CD4-positive, CD25-positive, alpha-beta regulatory T cell (primary cell): ENCODE data around the gene RAB1B. TPM values are rescaled to one million over a fixed set of nuclear protein-coding genes. Genes with fewer than 3 reads are reported as not detected.

Experiments used
- ATAC-seq, 2 donors: fragments of 150-1000 bp; cut with Tn5 transposase; one replicate each; pipeline ENCODE4 v1.10.0; 2021; ENCODE audit warnings: low read depth in 2 of 2, moderate number of reproducible peaks in 2 of 2, moderate library complexity in 1 of 2
- DNase-seq, 3 donors: peaks; one replicate each; pipeline versions ENCODE4 v3.0.0 to v3.0.0-alpha.2; 2012 to 2022; ENCODE audit warnings: mixed read lengths in 1 of 3
- H3K27ac ChIP-seq: one replicate; pipeline ENCODE4 v1.7.0; 2013; ENCODE audit warnings: mild to moderate bottlenecking, low read length; ENCODE audit not compliant: insufficient read depth, poor library complexity, severe bottlenecking
- H3K27me3 ChIP-seq: one replicate; pipeline ENCODE4 v1.7.0; 2013; ENCODE audit warnings: low read length; ENCODE audit not compliant: control insufficient read depth, insufficient read depth
- H3K36me3 ChIP-seq: one replicate; pipeline ENCODE4 v1.7.0; 2013; ENCODE audit warnings: mild to moderate bottlenecking, low read length, moderate library complexity; ENCODE audit not compliant: control insufficient read depth, insufficient read depth
- H3K4me1 ChIP-seq: 2 replicates; pipeline ENCODE4 v1.7.0; 2013; ENCODE audit warnings: mild to moderate bottlenecking, low read length; ENCODE audit not compliant: insufficient read depth, control insufficient read depth, poor library complexity, severe bottlenecking
- H3K4me3 ChIP-seq: one replicate; pipeline ENCODE4 v1.7.0; 2013; ENCODE audit warnings: low read depth, mild to moderate bottlenecking, low read length, moderate library complexity
- H3K9me3 ChIP-seq, 2 experiments: 1 replicate in 1 of 2; 2 replicates in 1 of 2; pipeline ENCODE4 v1.7.0; 2013; ENCODE audit warnings: low read length in 2 of 2, mild to moderate bottlenecking in 1 of 2, moderate library complexity in 1 of 2; ENCODE audit not compliant: control insufficient read depth in 2 of 2
- H3K27ac Mint-ChIP-seq, 3 donors: one replicate each; pipeline ENCODE4 v1.8.0; 2020 to 2022; ENCODE audit warnings: mild to moderate bottlenecking in 3 of 3, mixed read lengths in 3 of 3, moderate library complexity in 2 of 3
- H3K27me3 Mint-ChIP-seq: one replicate; pipeline ENCODE4 v1.8.0; 2022; ENCODE audit warnings: mild to moderate bottlenecking, mixed read lengths
- H3K36me3 Mint-ChIP-seq: one replicate; pipeline ENCODE4 v1.8.0; 2020; ENCODE audit warnings: mixed read lengths
- H3K4me1 Mint-ChIP-seq, 4 donors: one replicate each; pipeline ENCODE4 v1.8.0; 2020 to 2022; ENCODE audit warnings: mixed read lengths in 4 of 4, mild to moderate bottlenecking in 1 of 4
- H3K4me3 Mint-ChIP-seq, 4 donors: one replicate each; pipeline ENCODE4 v1.8.0; 2020 to 2022; ENCODE audit warnings: mild to moderate bottlenecking in 4 of 4, mixed read lengths in 4 of 4, moderate library complexity in 3 of 4
- H3K9me3 Mint-ChIP-seq, 7 donors: one replicate each; pipeline ENCODE4 v1.8.0; 2020 to 2022; ENCODE audit warnings: mixed read lengths in 7 of 7, mild to moderate bottlenecking in 3 of 7, moderate library complexity in 2 of 7
- polyA plus RNA-seq, 4 donors: library from polyadenylated mRNA; unstranded; fragments of 300-500 nt; fragmentation: Illumina TruSeq; gene quantifications; one replicate each; pipeline ENCODE4 v1.2.3, GENCODE V29; 2021
- total RNA-seq: library from RNA; stranded (reverse); gene quantifications from one replicate; pipeline ENCODE4 v1.2.3, GENCODE V29; 2022

Gene RAB1B
- total and polyA plus RNA-seq, 5 donors from 2014 or later = 13.1 to 79.6 (median 17.0) TPM

GRCh38 chr11:66224226-66224855, 44.1 kb upstream of the RAB1B start:
- H3K9me3 ChIP-seq = no peaks in the 10 kb centered on the region
- H3K27ac Mint-ChIP-seq = no peak overlapping the region
- ATAC-seq = no peak

GRCh38 chr11:66225066-66225465, 43.4 kb upstream of the RAB1B start:
- no peaks in the 10 kb centered on the region for H3K9me3 ChIP-seq
- peaks cover 0 to 17% (median 12%) of the 10 kb centered on the region in 4 donors for H3K4me1 Mint-ChIP-seq
- H3K9me3 Mint-ChIP-seq = no peaks in the 10 kb centered on the region
- no peak overlapping the region for H3K27ac ChIP-seq
- H3K36me3 Mint-ChIP-seq = peaks cover 42% of the 10 kb centered on the region
- H3K27ac Mint-ChIP-seq = no peak overlapping the region
- H3K4me3 Mint-ChIP-seq = no peak overlapping the region
- ATAC-seq = no peak
- no peaks in the 10 kb centered on the region for H3K27me3 ChIP-seq
- no peak overlapping the region for H3K4me3 ChIP-seq
- H3K36me3 ChIP-seq = peaks cover 66% of the 10 kb centered on the region
- no peak for DNase-seq
- H3K27me3 Mint-ChIP-seq = peaks cover 4% of the 10 kb centered on the region
- H3K4me1 ChIP-seq = peaks cover 9% of the 10 kb centered on the region

More at GRCh38 chr11:66224226-66224855, 44.1 kb upstream of the RAB1B start:
- Mint-ChIP-seq H3K4me3 (no peak overlapping the region), H3K9me3 (no peaks in the 10 kb centered on the region), H3K27me3 (peaks cover 4% of the 10 kb centered on the region), H3K36me3 (peaks cover 38% of the 10 kb centered on the region), H3K4me1 (peaks cover 0 to 17% (median 12%) of the 10 kb centered on the region in 4 donors)
- H3K4me1 ChIP-seq = peaks cover 9% of the 10 kb centered on the region
- no peak overlapping the region for H3K4me3 ChIP-seq
- no peaks in the 10 kb centered on the region for H3K27me3 ChIP-seq
- DNase-seq = no peak
- peaks cover 68% of the 10 kb centered on the region for H3K36me3 ChIP-seq
- no peak overlapping the region for H3K27ac ChIP-seq

- Histone ChIP-seq H3K27ac (no peak overlapping the region), H3K27me3 (no peaks in the 10 kb centered on the region), H3K9me3 (no peaks in the 10 kb centered on the region), H3K36me3 (peaks cover 66% of the 10 kb centered on the region), H3K4me3 (no peak overlapping the region), H3K4me1 (peaks cover 9% of the 10 kb centered on the region)
- ATAC-seq (no peak), DNase-seq (no peak)
- Mint-ChIP-seq H3K36me3 (peaks cover 40% of the 10 kb centered on the region), H3K4me3 (no peak overlapping the region), H3K9me3 (no peaks in the 10 kb centered on the region), H3K27ac (peak overlapping the region in 1 of 3 donors; percentile 69), H3K27me3 (peaks cover 4% of the 10 kb centered on the region), H3K4me1 (peaks cover 0 to 17% (median 12%) of the 10 kb centered on the region in 4 donors)
Measured at GRCh38 chr11:66226101-66226500, 42.3 kb upstream of the RAB1B start.

GRCh38 chr11:66227700-66228099, 40.7 kb upstream of the RAB1B start:
- ATAC-seq (no peak), DNase-seq (no peak)
- Mint-ChIP-seq H3K27me3 (peaks cover under 1% of the 10 kb centered on the region), H3K27ac (no peak overlapping the region), H3K36me3 (peaks cover 43% of the 10 kb centered on the region), H3K9me3 (no peaks in the 10 kb centered on the region), H3K4me1 (peaks cover 0 to 6% (median 3%) of the 10 kb centered on the region in 4 donors), H3K4me3 (no peak overlapping the region)
- Histone ChIP-seq H3K9me3 (no peaks in the 10 kb centered on the region), H3K27me3 (no peaks in the 10 kb centered on the region), H3K36me3 (peaks cover 74% of the 10 kb centered on the region), H3K4me1 (peaks cover 2% of the 10 kb centered on the region), H3K4me3 (no peak overlapping the region), H3K27ac (no peak overlapping the region)

- Histone ChIP-seq H3K4me1 (no peaks in the 10 kb centered on the region), H3K36me3 (peaks cover 82% of the 10 kb centered on the region), H3K27ac (no peak overlapping the region), H3K4me3 (no peak overlapping the region), H3K27me3 (no peaks in the 10 kb centered on the region), H3K9me3 (no peaks in the 10 kb centered on the region)
- H3K27ac Mint-ChIP-seq = no peak overlapping the region
- peaks cover 0 to 2% (median under 1%) of the 10 kb centered on the region in 4 donors for H3K4me1 Mint-ChIP-seq
- peaks cover 49% of the 10 kb centered on the region for H3K36me3 Mint-ChIP-seq
- H3K9me3 Mint-ChIP-seq = no peaks in the 10 kb centered on the region
- DNase-seq (no peak), ATAC-seq (no peak)
- H3K27me3 Mint-ChIP-seq = no peaks in the 10 kb centered on the region
- no peak overlapping the region for H3K4me3 Mint-ChIP-seq
Measured at GRCh38 chr11:66228521-66228920, 39.9 kb upstream of the RAB1B start.

- Histone ChIP-seq H3K4me1 (no peaks in the 10 kb centered on the region), H3K9me3 (no peaks in the 10 kb centered on the region), H3K27ac (no peak overlapping the region), H3K27me3 (no peaks in the 10 kb centered on the region), H3K4me3 (no peak overlapping the region), H3K36me3 (peaks cover 87% of the 10 kb centered on the region)
- Mint-ChIP-seq H3K27me3 (no peaks in the 10 kb centered on the region), H3K27ac (no peak overlapping the region), H3K36me3 (peaks cover 56% of the 10 kb centered on the region), H3K9me3 (no peaks in the 10 kb centered on the region), H3K4me3 (no peak overlapping the region), H3K4me1 (peaks cover 0 to 2% (median under 1%) of the 10 kb centered on the region in 4 donors)
- DNase-seq (no peak), ATAC-seq (no peak)
Measured at GRCh38 chr11:66230156-66230555, 38.3 kb upstream of the RAB1B start.

- H3K9me3 ChIP-seq = no peaks in the 10 kb centered on the region
- no peaks in the 10 kb centered on the region for H3K4me1 ChIP-seq
- Mint-ChIP-seq H3K4me1 (peaks cover 0 to 2% (median under 1%) of the 10 kb centered on the region in 4 donors), H3K4me3 (no peak overlapping the region), H3K36me3 (peaks cover 63% of the 10 kb centered on the region), H3K9me3 (no peaks in the 10 kb centered on the region), H3K27me3 (no peaks in the 10 kb centered on the region), H3K27ac (no peak overlapping the region)
- H3K36me3 ChIP-seq = peaks cover 92% of the 10 kb centered on the region
- H3K27me3 ChIP-seq = no peaks in the 10 kb centered on the region
- DNase-seq (no peak), ATAC-seq (no peak)
- H3K4me3 ChIP-seq = no peak overlapping the region
- no peak overlapping the region for H3K27ac ChIP-seq
Measured at GRCh38 chr11:66230978-66231377, 37.5 kb upstream of the RAB1B start.

- no peaks in the 10 kb centered on the region for H3K27me3 Mint-ChIP-seq
- H3K27me3 ChIP-seq = no peaks in the 10 kb centered on the region
- H3K4me3 ChIP-seq = no peak overlapping the region
- DNase-seq = no peak
- H3K36me3 ChIP-seq = peaks cover 92% of the 10 kb centered on the region
- H3K4me1 Mint-ChIP-seq = no peaks in the 10 kb centered on the region
- H3K9me3 ChIP-seq = no peaks in the 10 kb centered on the region
- no peak for ATAC-seq
- H3K4me3 Mint-ChIP-seq = peak overlapping the region in 2 of 4 donors; percentile 26 to 65
- peaks cover 63% of the 10 kb centered on the region for H3K36me3 Mint-ChIP-seq
- H3K27ac ChIP-seq = no peak overlapping the region
- H3K9me3 Mint-ChIP-seq = no peaks in the 10 kb centered on the region
- H3K27ac Mint-ChIP-seq = no peak overlapping the region
- H3K4me1 ChIP-seq = no peaks in the 10 kb centered on the region
Measured at GRCh38 chr11:66231561-66231960, 36.9 kb upstream of the RAB1B start.
